HG03108 (cell line): Measurements from ENCODE around the gene SORBS2.
A peak's percentile ranks its signal among the peaks of the same experiment; 100 is the strongest.
"Not testable (repeated sequence)": the region's sequence is repeated elsewhere in the genome, so short reads cannot be mapped to it uniquely, and the experiment has no call there.

Experiments
- ATAC-seq: cut with Tn5 transposase; IDR thresholded peaks from one replicate; pipeline ENCODE4 v1.9.1; 2021; ENCODE audit warnings: moderate library complexity; ENCODE audit not compliant: unreplicated experiment

Gene SORBS2

GRCh38 chr4:185811509-185812364 is at the start of gene SORBS2:
Gene SORBS2 (minus strand): TSS chr4:185812194. CDS start chr4:185690571, 121,623 bp downstream.
- ATAC-seq = peak; percentile 87

- ATAC-seq = no peak
Measured at GRCh38 chr4:185859111-185859510, 47.1 kb upstream of the SORBS2 start.

GRCh38 chr4:185857561-185857960 is 45.6 kb upstream of the SORBS2 start:
- ATAC-seq = not testable (repeated sequence)

DNA sequence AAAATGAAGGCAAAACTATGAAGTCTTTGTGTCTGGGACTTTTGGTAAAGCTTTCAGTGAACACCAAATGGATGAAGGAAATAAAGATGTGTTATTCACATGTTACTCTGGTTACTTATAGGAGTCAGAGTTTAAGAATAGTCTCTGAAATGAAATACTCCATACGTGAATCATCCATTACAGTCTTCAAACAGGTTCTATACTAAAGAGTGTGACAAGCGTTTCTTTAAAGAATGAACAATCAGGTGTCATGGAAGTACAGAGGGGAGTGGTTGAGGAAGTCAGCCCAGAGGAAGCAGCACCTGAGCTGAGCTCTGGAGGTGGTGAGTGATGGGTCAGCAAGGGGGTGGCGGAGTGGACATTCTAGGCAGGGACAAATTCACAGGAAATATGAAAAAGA is 41.8 kb upstream of the SORBS2 start:
- ATAC-seq = no peak

GRCh38 chr4:185852961-185853360 is 41.0 kb upstream of the SORBS2 start:
- ATAC-seq = no peak

GRCh38 chr4:185849664-185850550 is 37.9 kb upstream of the SORBS2 start:
- ATAC-seq = no peak

DNA sequence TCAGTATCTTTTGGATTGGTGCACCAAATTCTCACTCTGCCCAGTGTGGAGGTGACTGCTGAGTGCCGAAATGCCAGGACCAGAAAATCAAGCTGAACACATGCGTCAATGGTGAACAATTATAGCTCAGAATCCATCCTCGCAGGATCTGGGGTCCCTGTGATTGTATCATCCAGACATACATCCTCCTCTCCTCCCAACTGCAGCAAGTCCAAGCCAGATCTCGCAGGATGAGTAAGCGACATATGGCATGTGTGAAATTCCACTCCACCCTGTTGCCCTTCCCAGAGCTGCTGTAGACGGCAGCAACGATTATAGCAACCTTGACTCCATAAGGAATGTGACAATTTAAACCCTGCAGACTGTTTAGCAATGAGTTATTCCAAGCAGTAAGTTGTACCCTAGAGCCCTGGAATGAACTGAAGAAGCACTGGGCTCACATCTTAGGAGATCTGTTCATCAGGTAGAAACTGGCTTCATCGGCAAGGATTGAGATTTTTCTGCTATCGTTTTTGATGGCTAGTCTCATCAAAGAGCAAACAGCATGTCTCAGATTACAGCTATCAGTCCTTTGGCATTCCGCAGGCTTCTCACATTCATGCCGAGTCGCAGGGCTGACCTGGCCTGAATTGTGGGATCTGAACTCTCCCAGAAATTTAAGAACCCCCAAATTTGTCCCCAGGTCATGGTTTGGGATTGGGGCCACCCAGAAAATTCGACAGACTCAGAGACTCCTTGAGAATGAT is 35.5 kb upstream of the SORBS2 start:
- ATAC-seq = no peak

- ATAC-seq = no peak
Measured at GRCh38 chr4:185846505-185847150, 34.6 kb upstream of the SORBS2 start.

GRCh38 chr4:185845966-185846365 is 34.0 kb upstream of the SORBS2 start:
- no peak for ATAC-seq

DNA sequence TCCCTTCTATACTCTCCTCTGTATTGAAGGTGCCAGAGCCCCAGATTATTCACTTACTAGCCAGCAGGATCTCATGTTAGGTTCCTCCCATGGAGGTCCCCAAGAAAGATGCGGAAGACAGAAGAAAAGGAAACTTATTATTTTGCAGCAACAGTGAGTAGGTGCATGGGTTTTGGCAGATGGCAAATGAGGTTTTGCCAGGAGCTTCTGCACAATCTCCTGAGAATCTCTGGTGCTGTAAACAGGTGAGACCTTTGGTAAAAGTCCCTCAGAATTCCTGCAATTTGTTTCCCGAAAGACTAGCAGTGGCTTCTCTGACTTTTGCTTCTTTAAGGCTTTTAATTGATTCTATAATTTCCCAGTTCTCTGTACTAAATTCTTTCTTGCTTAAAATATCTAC is 29.5 kb upstream of the SORBS2 start:
- ATAC-seq = no peak

DNA sequence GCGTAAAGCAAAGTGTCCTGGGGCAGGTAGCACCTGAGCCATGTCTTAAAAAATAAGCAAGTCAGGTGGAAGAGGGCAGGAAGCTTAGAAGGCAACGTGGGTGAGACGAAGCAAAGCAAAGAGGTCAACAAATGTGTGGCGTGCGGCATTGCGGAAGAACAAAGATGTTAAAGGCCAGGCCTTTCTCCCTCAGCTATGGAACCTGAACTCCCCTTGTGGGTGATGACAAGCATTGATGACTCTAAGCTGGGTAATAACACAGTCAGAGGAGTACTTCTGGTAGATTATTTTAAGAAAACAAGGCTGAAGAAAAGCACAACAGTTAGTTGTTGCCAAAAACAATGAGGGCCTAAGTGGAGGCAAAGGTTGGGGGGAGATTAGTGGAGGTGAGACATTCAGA is 29.0 kb upstream of the SORBS2 start:
- ATAC-seq = no peak

- ATAC-seq = no peak
Measured at GRCh38 chr4:185840201-185840600, 28.2 kb upstream of the SORBS2 start.

DNA sequence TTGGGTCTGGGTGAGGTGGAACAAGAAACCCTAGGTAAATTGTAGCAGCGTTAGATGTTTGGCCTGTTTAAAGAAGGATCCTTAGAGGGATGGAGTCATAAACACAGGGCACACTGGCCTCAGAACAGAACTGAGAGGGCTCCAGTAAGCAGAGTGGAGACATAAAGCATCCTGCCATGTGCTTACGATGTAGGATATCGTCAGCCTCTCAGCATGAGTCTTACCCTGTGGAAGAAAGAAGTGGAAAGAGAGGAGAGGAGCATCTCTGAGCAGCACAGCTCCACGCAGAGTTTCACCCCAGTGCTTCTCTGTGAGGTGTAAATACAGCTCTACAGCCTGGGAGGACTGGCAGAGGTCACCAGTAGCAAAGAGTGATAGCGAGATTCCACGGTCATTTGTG is 27.8 kb upstream of the SORBS2 start:
- ATAC-seq = no peak

- ATAC-seq = no peak
Measured at GRCh38 chr4:185839194-185839712, 27.3 kb upstream of the SORBS2 start.

- no peak for ATAC-seq
Measured at GRCh38 chr4:185838514-185839193, 26.7 kb upstream of the SORBS2 start.

DNA sequence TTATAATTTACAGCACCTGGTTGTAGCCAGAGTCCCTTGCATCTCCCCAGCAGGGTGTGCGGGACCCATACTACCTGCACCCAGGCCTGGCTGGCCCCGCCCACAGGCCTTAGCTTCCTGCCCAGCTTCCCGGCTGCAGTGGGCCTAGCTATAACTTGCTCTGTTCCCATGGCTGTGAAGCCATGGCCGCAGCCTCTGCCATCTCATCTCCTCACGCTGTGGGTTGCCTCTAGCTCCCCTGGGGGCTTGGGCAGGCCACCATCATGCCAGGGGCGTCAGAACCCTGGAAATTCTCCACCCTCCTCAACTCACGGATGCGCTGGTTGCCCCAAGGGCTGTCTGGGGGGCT is 26.1 kb upstream of the SORBS2 start:
- ATAC-seq = no peak

- ATAC-seq = no peak
Measured at GRCh38 chr4:185837415-185838103, 25.6 kb upstream of the SORBS2 start.

DNA sequence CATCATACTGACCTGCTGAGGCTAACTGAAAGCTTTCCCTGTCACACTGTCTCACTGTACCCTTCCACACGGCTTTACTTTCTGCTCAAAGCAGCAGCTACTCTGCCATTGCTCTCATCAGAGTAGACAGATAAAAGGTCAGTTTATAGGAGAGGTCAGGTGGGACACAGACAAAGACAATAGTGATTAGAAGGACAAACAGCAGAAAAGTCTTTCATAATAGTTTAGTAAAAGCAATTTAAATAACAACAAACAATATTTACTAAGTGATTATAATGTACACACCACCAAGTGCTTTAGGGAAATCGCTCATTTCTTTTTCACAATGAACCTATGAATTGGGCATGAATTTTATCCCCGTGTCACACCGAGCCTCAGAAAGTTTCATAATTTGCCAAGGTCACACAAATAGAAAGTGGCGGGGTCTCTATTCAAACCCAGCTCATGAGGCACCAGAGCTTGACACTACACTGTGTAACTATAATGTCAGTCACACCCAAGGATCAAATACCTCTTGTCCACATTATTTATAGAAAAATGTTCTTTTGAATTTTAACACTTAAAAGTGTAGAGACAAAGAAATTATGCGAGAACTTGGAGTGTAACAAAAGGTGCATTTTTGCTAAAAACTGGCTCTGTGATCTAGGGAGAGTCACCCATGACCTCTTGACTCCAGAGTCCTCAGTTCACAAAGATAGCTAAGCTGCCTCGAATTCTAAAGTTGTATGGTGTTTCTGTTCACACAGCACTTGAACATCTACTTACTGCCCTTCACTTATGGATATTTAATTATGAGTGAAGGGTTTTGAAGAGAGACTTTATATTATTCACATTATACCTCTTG is 24.5 kb upstream of the SORBS2 start:
- no peak for ATAC-seq
